ENCODE data around the gene EIF4A3.
A peak's percentile ranks its signal among the peaks of the same experiment; 100 is the strongest.

The EIF4A3 gene

DNA sequence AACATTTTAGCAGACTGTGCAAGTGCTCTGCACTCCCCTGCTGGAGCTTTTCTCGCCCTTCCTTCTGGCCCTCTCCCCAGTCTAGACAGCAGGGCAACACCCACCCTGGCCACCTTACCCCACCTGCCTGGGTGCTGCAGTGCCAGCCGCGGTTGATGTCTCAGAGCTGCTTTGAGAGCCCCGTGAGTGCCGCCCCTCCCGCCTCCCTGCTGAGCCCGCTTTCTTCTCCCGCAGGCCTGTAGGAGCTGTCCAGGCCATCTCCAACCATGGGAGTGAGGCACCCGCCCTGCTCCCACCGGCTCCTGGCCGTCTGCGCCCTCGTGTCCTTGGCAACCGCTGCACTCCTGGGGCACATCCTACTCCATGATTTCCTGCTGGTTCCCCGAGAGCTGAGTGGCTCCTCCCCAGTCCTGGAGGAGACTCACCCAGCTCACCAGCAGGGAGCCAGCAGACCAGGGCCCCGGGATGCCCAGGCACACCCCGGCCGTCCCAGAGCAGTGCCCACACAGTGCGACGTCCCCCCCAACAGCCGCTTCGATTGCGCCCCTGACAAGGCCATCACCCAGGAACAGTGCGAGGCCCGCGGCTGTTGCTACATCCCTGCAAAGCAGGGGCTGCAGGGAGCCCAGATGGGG, 42.5 kb downstream of the EIF4A3 start:
- no peak for DNase-seq (ENCODE audit: low read depth)

DNA sequence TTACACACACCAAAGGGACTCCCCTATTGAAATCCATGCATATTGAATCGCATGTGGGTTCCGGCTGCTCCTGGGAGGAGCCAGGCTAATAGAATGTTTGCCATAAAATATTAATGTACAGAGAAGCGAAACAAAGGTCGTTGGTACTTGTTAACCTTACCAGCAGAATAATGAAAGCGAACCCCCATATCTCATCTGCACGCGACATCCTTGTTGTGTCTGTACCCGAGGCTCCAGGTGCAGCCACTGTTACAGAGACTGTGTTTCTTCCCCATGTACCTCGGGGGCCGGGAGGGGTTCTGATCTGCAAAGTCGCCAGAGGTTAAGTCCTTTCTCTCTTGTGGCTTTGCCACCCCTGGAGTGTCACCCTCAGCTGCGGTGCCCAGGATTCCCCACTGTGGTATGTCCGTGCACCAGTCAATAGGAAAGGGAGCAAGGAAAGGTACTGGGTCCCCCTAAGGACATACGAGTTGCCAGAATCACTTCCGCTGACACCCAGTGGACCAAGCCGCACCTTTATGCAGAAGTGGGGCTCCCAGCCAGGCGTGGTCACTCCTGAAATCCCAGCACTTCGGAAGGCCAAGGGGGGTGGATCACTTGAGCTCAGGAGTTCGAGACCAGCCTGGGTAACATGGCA, 43.4 kb downstream of the EIF4A3 start:
- DNase-seq (ENCODE audit: low read depth): no peak
- H3K4me3 ChIP-seq (ENCODE audit: control insufficient read depth, low read depth, low read length): no peak overlapping the region
- TF ChIP-seq, protein P1, sequence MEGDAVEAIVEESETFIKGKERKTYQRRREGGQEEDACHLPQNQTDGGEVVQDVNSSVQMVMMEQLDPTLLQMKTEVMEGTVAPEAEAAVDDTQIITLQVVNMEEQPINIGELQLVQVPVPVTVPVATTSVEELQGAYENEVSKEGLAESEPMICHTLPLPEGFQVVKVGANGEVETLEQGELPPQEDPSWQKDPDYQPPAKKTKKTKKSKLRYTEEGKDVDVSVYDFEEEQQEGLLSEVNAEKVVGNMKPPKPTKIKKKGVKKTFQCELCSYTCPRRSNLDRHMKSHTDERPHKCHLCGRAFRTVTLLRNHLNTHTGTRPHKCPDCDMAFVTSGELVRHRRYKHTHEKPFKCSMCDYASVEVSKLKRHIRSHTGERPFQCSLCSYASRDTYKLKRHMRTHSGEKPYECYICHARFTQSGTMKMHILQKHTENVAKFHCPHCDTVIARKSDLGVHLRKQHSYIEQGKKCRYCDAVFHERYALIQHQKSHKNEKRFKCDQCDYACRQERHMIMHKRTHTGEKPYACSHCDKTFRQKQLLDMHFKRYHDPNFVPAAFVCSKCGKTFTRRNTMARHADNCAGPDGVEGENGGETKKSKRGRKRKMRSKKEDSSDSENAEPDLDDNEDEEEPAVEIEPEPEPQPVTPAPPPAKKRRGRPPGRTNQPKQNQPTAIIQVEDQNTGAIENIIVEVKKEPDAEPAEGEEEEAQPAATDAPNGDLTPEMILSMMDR (IDR thresholded peaks at IDR 0.05; ENCODE audit: control insufficient read depth, insufficient read depth, low read depth, low read length, missing control alignments): no peak

More for the DNA sequence above, 42.5 kb downstream of the EIF4A3 start:
- no peak overlapping the region for H3K4me3 ChIP-seq (ENCODE audit: control insufficient read depth, low read depth, low read length)
- TF ChIP-seq, protein P1 (IDR thresholded peaks at IDR 0.05; ENCODE audit: control insufficient read depth, insufficient read depth, low read depth, low read length, missing control alignments): no peak

DNA sequence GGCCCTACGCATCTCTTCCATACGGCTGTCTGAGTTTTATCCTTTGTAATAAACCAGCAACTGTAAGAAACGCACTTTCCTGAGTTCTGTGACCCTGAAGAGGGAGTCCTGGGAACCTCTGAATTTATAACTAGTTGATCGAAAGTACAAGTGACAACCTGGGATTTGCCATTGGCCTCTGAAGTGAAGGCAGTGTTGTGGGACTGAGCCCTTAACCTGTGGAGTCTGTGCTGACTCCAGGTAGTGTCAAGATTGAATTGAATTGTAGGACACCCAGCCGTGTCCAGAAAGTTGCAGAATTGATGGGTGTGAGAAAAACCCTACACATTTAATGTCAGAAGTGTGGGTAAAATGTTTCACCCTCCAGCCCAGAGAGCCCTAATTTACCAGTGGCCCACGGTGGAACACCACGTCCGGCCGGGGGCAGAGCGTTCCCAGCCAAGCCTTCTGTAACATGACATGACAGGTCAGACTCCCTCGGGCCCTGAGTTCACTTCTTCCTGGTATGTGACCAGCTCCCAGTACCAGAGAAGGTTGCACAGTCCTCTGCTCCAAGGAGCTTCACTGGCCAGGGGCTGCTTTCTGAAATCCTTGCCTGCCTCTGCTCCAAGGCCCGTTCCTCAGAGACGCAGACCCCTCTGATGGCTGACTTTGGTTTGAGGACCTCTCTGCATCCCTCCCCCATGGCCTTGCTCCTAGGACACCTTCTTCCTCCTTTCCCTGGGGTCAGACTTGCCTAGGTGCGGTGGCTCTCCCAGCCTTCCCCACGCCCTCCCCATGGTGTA, 44.1 kb downstream of the EIF4A3 start:
- DNase-seq (ENCODE audit: low read depth): no peak
- H3K4me3 ChIP-seq (ENCODE audit: control insufficient read depth, low read depth, low read length): no peak overlapping the region
- TF ChIP-seq, protein P1 (IDR thresholded peaks at IDR 0.05; ENCODE audit: control insufficient read depth, insufficient read depth, low read depth, low read length, missing control alignments): no peak

DNA sequence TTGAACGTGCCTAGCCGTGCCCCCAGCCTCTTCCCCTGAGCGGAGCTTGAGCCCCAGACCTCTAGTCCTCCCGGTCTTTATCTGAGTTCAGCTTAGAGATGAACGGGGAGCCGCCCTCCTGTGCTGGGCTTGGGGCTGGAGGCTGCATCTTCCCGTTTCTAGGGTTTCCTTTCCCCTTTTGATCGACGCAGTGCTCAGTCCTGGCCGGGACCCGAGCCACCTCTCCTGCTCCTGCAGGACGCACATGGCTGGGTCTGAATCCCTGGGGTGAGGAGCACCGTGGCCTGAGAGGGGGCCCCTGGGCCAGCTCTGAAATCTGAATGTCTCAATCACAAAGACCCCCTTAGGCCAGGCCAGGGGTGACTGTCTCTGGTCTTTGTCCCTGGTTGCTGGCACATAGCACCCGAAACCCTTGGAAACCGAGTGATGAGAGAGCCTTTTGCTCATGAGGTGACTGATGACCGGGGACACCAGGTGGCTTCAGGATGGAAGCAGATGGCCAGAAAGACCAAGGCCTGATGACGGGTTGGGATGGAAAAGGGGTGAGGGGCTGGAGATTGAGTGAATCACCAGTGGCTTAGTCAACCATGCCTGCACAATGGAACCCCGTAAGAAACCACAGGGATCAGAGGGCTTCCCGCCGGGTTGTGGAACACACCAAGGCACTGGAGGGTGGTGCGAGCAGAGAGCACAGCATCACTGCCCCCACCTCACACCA, 44.8 kb downstream of the EIF4A3 start:
- H3K4me3 ChIP-seq (ENCODE audit: control insufficient read depth, low read depth, low read length): peak overlapping the region; percentile 59
- DNase-seq (ENCODE audit: low read depth): no peak
- TF ChIP-seq, protein P1 (IDR thresholded peaks at IDR 0.05; ENCODE audit: control insufficient read depth, insufficient read depth, low read depth, low read length, missing control alignments): no peak

DNA sequence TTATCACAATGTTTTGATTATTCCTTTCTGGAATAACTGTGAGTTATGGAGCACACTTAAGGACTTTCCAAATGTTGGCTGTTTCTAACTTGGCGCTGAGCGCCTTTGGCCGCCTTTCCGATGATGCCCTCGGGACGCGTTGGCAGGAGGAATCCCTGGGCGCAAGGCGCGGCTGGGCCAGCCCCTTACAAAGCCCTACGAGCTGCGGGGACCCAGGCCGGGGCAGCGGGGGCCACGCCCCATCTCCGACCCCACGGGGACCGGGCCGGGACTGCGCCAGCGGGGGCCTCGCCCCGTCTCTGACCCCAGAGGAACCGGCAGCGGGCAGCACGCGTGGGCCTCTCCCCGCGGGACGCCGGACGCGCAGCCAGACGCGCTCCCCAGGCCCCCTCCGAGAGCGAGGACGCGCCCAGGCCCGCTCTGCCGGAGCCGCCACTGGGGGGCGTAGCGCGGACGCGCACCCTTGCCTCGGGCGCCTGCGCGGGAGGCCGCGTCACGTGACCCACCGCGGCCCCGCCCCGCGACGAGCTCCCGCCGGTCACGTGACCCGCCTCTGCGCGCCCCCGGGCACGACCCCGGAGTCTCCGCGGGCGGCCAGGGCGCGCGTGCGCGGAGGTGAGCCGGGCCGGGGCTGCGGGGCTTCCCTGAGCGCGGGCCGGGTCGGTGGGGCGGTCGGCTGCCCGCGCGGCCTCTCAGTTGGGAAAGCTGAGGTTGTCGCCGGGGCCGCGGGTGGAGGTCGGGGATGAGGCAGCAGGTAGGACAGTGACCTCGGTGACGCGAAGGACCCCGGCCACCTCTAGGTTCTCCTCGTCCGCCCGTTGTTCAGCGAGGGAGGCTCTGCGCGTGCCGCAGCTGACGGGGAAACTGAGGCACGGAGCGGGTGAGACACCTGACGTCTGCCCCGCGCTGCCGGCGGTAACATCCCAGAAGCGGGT, 45.6 kb downstream of the EIF4A3 start, which contains the start of gene GAA:
TSS of gene GAA (plus strand) at position 571 of the 935 bp plus-strand sequence. CDS start 3,006 bp downstream, outside the sequence.
- DNase-seq (ENCODE audit: low read depth): peak; percentile 11
- H3K4me3 ChIP-seq (ENCODE audit: control insufficient read depth, low read depth, low read length): peak within 1 kb of the TSS; percentile 59
- TF ChIP-seq, protein P1 (IDR thresholded peaks at IDR 0.05; ENCODE audit: control insufficient read depth, insufficient read depth, low read depth, low read length, missing control alignments): peak; percentile 55

All from AG09309 (cell line).